Measurements from ENCODE around the gene POFUT2.

DNA sequence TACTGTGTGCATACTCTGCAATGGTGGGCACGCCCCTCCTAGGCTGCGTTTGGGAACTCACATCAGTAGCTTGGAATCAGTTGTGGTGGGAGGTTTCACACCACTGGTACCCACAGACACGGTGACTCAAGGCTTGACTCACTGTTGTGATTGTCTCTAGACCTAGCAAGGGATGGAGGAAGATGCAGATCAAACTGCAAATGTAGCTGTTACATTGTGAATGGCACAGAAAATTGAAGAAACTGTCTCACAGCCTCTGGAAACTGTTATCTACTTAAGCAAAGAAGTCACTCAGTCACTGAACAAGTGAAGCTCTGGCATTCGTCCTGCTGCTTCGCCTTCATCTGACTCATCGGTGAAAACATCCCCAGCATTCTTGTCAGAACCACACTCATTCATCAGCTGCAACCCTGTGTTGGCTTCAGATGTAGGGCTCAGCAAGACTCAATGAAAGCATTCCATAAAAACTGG is 59.5 kb downstream of the POFUT2 start:
- no peak for TF ChIP-seq TEAD4 (IDR thresholded peaks at IDR 0.05)
- TF ChIP-seq CEBPB (IDR thresholded peaks at IDR 0.05), result no peak
- no peak for TF ChIP-seq EP300 (IDR thresholded peaks at IDR 0.05; ENCODE audit: borderline replicate concordance)
- TF ChIP-seq, protein P1, sequence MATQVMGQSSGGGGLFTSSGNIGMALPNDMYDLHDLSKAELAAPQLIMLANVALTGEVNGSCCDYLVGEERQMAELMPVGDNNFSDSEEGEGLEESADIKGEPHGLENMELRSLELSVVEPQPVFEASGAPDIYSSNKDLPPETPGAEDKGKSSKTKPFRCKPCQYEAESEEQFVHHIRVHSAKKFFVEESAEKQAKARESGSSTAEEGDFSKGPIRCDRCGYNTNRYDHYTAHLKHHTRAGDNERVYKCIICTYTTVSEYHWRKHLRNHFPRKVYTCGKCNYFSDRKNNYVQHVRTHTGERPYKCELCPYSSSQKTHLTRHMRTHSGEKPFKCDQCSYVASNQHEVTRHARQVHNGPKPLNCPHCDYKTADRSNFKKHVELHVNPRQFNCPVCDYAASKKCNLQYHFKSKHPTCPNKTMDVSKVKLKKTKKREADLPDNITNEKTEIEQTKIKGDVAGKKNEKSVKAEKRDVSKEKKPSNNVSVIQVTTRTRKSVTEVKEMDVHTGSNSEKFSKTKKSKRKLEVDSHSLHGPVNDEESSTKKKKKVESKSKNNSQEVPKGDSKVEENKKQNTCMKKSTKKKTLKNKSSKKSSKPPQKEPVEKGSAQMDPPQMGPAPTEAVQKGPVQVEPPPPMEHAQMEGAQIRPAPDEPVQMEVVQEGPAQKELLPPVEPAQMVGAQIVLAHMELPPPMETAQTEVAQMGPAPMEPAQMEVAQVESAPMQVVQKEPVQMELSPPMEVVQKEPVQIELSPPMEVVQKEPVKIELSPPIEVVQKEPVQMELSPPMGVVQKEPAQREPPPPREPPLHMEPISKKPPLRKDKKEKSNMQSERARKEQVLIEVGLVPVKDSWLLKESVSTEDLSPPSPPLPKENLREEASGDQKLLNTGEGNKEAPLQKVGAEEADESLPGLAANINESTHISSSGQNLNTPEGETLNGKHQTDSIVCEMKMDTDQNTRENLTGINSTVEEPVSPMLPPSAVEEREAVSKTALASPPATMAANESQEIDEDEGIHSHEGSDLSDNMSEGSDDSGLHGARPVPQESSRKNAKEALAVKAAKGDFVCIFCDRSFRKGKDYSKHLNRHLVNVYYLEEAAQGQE (IDR thresholded peaks at IDR 0.05; ENCODE audit: low read depth), result no peak
- TF ChIP-seq ZBTB7A (IDR thresholded peaks at IDR 0.05; ENCODE audit: low read depth), result no peak
- TF ChIP-seq TCF12 (IDR thresholded peaks at IDR 0.05; ENCODE audit: low read depth), result no peak
- TF ChIP-seq, protein P2, sequence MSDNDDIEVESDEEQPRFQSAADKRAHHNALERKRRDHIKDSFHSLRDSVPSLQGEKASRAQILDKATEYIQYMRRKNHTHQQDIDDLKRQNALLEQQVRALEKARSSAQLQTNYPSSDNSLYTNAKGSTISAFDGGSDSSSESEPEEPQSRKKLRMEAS (IDR thresholded peaks at IDR 0.05), result no peak

Data from Ishikawa (cell line).